Colon (tissue), 2 donors: ENCODE results near the gene FAM241A.
"Not testable (repeated sequence)": the region's sequence is repeated elsewhere in the genome, so short reads cannot be mapped to it uniquely, and the experiment has no call there.

Experiments used
- FAIRE-seq: peaks from 2 replicates; lab custom pipeline; 2012; peaks lifted over from hg19 to GRCh38; lab: Jason Lieb, UNC
- donor health status: control.
- donor health status: control.

FAM241A gene

DNA sequence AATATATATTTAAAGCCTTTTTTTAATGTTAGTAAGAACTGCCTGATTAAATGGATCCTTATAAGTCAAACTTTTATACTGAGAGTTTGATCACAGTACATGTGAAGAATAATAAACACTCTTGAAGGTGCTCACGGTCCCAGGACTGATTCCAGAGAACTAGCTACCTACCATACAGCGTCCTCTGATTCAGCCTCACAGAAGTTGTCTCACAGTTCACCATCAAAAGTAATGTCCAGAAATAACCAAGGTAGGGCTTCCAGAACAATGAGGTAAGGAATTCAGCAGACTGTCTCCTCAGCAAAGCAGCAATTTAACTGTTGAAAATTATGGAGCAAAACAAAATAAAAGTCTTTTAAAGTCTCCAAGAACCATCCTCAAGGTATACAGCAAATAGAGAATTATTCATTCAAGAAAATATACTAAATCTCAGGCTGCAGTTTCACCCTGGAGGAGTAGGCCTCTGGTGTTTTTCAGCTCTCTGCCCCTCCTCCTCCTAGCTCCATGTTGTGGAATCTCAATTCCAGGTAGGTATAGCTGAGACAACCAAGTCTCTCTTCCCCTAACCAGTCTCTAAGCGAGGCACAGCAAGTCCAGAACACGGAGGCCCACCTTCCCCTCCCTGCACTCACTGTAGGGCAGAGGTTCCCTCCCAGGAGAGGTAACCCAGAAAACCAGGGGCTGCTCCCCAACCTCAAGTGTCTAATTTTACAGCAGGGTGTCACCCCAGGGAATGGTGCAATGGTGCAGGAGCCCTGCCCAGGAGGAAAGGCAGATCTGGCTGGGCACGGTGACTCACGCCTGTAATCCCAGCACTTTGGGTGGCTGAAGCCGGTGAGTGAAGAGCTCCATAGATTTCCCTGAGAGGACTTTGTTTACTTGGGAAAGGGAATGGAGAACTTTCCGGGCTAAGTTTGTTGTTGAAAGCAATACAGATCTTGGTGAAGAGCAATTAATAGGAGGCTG is 28.6 kb downstream of the FAM241A start:
- FAIRE-seq: no peak

DNA sequence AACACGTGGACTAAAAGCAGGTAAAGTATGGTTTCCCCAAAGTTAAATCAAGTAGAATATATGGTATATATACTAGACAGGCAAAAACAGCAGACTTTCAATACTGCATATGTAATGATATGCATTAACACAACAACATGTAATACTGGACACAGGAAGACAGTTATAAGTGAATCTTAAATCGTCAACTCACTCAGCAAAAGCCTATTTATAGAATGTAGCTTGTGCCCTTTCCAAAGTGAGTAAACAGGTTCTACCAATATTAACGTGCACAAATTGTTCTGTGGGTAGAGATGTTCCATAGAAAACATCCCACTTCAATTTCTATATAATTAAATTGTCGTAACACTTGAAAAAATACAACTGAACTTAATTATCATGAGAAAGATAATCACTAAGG is 30.6 kb downstream of the FAM241A start:
- no peak for FAIRE-seq

DNA sequence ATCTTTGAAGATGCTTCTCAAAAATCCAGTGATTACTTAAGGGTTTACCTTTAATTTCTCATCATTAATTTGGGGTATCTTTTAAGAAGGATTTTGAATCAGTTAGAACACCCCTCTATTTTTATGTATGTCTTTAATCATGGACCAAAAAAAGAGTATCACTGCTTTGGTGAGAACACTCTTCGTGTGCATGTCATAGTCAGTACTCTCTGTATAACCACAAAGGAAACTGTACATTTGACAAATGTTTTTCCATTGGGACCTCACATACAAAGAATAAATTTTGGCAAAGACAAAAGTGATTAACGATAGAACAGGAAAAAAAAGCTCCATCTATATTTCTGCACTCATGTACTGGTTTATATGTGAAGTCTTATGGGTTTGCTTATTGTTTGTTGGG is 31.3 kb downstream of the FAM241A start:
- no peak for FAIRE-seq

DNA sequence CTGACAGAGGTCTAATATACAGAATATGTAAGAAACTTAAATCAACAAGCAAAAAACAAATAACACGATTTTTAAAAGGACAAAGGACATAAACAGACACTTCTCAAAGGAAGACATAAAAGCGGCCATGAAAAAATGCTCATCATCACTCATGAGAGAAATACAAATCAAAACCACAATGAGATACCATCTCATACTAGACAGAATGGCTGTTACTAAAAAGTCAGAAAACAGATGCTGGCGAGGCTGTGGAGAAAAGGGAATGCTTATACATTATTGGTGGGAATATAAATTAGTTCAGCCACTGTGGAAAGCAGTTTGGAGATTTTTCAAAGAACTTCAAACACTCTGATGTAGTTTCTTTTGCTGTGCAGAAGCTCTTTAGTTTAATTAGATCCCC is 33.5 kb downstream of the FAM241A start:
- not testable (repeated sequence) for FAIRE-seq

DNA sequence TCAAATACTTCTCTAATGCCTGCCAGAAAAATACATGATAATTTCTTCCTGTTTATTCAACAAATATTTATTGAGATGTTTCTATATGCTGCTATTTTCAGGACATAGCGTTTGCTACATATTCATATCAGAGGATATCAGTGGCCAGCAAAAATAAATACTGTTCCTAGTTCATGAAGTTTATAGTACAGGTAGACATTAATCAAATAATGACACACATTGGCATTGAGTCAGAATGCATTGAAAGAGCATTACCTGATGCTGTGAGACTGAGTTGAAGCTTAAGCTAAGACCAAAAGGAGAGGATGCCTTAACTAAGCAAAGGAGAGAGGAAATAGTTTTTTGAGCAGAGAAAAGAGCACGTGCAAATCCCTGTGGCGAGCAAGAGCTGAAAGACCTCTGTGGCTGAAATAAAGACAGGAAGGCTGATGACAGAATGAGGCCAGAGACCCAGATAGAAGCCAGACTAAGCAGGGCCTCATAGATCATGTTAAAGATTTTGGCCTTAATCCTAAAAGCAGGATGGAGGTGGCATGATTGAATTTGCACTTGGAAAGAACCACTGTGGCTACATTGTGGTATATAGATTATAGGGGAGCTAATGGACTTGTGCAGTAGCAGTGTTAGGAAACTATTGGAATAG is 36.2 kb downstream of the FAM241A start:
- FAIRE-seq: no peak

DNA sequence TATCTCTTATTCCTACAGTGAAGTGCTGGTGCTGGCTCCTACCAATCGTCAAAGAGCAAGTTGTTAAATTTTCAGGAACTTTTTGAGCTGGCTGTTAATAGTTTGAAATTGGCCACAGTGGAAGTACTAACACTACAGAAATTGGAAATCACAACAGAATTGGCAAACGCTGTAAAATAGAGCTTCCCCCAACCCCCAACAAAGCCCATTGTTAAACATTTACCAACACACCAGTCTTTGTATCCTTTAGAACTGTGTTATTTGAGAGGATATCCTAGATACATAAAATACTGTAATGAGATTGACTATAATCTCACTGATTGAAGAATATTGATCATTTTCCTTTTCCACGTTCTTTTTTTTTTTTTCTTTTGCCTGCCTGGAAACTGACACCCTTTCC is 37.4 kb downstream of the FAM241A start:
- FAIRE-seq: no peak

DNA sequence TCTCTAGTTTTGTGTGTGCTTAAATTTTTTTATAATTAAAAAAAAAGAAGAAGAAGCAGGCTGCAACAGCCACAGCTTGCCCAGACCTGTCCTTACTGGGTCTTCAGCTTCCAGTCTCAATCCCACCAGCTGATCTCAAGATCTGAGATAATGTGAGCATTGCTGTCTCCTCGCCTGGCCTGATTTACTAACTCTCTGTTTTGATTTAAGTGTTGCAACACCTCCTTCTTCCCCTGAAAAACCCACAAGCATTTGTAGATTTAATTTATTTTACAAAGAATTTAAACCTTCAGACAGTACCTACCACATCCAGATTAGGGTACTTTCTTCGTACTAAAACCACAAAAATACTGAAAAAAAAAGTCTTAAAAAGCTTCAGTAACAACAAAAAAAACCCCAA is 38.0 kb downstream of the FAM241A start:
- FAIRE-seq: no peak

DNA sequence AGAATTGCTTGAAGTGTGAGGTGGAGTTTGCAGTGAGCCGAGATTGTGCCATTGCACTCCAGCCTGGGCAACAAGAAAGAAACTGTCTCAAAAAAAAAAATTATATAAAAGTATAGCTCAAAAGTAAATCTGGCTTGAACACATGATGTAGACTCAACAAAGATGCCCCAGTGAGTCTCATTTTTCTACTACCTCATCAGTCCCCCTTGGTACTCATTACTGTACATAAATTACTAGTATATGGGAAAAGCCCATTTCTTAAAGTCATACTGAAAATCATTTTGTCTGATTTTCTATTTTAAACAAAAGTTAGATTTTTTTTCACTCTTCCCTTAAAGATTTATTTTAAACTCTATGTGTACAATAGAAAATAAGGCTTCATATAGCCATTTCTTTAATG is 39.2 kb downstream of the FAM241A start:
- FAIRE-seq: no peak

DNA sequence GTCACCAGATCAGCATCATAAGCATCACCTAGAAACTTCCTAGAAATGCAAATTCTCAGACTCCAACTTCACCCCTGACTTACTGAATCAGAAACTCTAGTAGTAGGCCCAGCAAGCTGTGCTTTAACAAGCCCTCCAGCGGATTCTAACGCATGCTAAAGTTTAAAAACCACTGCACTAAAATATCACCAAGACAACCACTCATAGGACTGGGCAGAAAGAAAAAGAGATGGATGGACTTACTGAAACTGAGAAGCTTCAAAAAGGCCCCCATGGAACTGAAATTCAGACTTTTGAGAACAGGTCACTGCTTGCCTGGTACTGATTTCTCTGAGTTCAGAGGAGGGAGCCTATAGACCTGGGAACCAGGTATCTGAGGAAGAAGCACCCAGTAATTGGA is 40.1 kb downstream of the FAM241A start:
- no peak for FAIRE-seq

DNA sequence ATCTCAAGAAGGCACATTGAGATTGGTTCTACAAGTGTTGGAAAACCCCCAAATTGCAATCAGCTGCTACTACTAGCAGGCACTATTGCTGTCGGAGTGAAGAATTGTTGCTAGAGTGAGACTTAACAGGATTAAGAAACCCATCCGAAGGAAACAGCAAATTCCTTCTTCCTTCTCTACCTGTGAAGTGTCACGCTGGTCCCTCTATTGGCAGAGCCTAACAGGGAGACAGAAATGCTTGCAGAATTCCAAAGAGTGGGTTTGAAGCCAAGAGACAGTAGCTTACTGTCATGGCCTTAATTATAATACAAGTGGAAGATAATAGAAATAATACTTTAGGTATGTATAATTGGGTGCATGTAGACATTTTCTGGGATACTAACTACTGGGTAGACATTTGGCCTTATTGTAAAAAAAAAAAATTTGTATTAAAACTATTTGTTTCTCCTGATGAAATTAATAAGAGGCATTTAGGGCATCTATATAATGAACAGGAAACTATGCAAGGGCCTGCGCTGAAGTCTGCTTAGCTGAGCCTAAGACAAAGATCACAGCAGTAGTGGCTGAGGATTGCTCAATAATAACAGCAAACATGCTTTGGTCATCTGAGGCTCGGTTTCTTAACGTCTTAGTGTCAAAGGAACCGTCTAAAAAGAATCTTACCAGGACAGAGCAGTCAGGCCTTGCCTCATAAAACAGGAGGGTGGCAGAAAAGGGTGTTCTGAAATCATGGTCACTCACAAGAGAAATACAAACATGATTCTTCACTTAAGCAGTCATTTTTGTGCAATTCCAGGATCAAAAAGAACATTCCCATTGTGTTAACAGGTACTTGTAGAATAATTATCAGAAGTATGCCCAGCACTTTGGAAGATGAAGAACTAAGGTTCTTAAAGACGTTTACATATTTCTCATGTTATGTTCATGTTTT is 40.8 kb downstream of the FAM241A start:
- no peak for FAIRE-seq

DNA sequence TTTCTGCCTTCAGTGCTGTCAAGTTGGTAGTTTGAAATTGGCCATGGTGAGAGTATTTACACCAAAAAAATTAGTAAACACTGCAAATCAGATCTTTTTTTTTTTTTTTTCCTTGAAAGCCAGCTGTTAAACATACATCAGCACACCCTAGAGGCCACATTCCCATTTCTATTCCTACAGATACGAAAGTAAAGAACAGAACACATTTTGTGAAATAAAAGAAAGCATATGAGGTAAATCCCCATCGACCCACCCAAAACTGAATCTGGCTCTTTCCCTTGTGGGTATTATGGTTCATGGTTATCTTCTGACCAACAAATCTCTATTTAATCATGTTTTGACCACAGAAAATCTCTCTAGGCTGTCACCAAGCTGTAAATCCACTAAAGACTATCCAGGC is 44.5 kb downstream of the FAM241A start:
- FAIRE-seq: no peak

DNA sequence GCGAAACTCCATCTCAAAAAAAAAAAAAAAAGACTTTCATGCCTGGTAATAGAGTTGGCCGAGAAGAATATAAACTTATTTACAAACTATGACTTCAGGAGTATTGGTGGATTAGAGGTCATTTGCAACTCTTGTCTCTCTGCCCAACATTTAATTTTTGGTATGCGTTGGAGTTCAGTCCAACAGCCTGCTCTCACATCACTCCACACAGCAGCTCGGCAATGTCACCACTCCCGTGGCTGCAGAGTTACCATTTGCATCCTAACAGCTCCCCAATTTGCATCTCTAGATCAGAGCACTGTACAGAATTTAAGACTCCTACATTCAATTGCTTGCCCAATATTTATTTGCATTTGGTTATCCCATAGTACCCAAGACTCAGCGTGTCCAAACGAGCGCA is 45.4 kb downstream of the FAM241A start:
- no peak for FAIRE-seq

DNA sequence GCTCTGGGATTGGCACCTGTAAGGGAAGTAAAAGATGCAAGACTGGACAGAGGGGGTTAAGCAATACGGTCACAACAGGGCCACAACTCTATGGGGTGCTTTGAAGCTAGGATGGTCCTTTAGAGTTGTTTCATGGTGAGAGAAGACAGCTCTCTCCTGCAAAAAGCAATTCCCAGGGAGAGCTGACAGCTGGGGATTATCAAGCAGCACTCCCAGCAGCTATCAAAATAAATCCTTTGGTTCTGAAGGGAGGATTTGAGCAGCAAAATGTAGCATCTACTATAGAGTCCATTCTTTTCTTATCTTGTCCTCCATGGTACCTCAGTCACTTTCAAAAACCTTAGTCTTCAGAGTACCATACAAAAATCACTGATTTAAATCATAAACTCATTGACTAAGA is 51.2 kb downstream of the FAM241A start:
- no peak for FAIRE-seq

DNA sequence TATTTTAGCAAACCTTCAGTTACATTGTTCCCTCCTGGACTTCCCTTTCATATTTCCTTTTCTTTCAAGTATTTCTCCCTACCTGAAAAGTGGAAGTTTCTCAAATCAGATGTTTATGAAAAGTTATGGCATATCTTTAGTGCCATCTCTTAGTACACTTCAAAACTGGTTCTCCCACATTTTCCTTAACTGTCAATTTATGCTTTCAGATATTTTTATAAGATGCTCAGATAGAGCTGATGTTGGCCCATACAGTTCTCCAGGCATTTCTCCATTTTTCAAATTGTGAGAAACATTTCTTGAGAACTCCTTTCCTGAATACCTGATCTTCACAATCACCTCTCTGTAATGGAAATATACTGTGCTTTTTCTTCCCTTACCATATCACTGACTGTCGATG is 53.8 kb downstream of the FAM241A start:
- FAIRE-seq: no peak

DNA sequence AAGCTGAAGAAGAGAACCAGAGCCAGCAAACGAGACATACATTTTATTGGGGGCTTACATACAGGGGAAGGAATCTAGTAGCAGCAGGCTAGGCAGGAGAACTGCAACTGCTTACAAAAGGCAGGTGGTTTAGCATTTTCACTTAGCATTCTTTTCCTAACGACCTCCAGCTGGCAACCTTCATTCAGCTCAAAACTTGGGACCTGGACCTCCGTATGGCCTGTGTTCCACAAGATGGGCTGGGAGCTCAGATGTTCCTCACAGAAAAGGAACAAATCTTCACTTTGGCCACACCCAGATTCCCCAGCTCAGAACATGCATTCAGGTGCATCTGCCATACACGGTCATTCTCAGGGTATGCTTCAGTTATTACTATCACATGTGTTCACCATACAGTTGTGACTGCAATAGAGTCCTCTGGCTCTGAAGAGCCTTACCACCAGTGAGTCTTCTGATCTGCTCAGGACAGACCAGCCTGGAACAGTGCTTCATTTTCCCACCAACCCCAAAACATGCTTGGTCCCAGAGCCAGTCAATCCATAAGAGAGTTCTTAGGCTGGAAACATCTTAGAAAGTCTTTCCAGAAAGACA is 56.8 kb downstream of the FAM241A start:
- no peak for FAIRE-seq

DNA sequence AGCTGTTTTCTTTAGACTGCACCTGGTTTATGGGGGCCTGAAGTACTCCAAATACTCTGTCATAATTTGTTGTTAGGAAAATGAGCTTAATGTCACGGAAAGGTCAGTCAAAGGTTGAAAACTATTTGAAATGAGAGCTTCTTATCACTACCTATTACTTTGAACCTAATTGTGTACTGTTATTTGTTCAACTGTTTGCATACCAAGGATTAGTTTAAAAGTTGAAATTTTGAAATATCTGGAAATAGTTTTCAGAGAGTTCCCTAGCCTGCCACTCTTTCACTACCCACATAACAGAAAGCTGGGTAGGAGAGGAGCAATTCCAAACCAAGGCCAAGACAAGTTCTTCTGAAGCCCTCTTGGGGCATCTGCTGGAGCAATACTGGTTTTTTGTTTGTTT is 58.3 kb downstream of the FAM241A start:
- FAIRE-seq: no peak

DNA sequence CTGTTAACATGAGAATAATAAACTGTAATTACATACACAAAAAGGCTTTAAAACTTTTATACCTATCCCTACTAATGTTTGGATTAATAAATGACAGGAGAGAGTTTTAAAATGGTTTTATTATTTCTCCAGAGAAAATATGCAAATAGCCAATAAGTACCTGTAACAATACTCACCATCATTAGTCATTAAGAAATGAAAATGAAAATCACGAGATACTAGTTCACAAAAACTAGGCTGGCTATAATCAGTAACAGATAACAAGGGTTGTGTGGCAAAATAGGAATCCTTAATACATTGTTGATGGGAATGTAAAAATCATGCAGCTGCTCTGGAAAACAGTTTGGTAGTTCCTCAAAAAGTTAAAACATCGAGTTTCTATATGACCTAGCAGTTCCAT is 61.2 kb downstream of the FAM241A start:
- FAIRE-seq: no peak

DNA sequence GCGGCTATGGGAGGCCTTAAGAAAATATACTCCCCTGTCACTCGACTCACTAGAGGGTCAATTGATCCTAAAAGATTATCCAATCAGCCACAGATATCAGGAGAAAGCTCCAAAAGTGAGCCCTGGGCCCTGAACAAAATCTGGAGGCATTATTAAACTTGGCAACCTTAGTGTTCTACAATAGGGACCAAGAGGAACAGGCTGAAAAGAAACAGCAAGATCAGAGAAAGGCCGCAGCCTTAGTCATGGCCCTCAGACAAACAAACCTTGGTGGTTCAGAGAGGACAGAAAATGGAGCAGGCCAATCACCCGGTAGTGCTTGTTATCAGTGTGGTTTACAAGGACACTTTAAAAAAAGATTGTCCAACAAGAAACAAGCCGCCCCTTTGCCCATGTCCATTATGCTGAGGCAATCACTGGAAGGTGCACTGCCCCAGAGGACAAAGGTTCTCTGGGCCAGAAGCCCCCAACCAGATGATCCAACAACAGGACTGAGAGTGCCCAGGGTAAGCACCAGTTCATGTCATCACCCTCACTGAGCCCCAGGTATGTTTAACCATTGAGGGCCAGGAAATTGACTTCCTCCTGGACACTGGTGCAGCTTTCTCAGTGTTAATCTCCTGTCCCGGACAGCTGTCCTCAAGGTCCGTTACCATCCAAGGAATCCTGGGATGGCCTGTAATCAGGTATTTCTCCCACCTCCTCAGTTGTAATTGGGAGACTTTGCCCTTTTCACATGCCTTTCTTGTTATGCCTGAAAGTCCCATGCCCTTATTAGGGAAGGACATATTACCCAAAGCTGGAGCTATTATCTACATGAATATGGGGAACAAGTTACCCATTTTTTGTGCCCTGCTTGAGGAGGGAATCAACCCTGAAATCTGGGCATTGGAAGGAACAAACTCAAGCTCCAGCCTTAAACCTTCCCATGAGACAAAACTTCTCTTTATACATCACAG is 63.2 kb downstream of the FAM241A start:
- FAIRE-seq: not testable (repeated sequence)

DNA sequence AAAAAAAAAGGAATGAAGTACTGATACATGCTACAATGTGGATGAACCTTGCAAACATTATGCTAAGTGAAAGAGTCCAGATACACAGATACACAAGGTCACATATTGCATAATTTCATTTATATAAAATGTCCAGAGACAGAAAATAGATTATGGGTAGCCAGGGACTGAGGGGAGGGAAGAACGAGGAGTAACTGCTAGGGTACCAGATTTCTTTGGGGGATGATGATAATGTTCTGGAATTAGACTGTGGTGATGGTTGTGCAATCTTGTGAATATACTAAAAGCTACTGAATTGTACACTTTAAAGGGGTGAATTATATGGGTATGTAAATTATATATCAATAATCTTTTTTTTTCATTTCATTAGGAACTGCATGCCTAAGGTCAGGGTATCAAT is 65.5 kb downstream of the FAM241A start:
- no peak for FAIRE-seq

DNA sequence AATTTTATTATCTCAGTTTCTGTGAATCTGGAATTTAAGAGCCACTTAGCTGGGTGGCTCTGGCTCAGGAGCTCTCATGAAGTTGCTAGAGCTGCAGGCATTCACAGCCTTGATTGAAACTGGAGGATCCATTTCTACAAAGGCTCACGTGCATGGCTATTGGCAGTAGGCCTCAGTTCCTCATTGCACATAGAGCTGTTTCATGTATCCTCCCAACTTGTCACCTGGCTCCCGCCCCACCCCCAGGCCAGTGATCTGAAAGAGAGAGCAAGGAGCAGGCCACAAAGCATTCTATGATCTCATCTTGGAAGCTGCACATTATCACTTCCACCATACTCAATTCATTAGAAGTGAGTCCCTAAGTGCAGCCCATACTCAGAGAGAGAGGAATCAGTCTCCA is 67.8 kb downstream of the FAM241A start:
- no peak for FAIRE-seq

DNA sequence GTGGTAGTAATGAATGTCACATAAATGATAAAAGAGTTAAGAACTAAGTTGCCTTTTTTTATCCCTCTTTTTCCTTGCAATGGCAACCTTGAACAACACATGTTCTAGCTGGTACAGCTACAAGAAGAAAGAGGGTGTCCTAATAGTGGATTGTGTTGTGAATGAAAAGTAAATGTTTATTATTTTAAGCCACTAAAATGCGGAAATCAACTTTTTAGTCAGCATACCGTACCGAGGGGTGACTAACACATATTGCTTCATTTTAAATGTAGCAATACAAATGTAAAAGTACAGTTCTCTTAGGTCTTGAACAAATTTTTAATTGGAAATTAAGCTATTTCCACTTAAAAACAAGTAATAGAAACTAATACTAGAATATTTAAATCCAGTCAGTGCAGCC is 68.6 kb downstream of the FAM241A start:
- no peak for FAIRE-seq
